ENCODE results near the gene EPS8L1.

- TF ChIP-seq CTCF (IDR thresholded peaks at IDR 0.05; ENCODE audit: poor library complexity, severe bottlenecking) (no peak), EP300 (conservative IDR thresholded peaks at IDR 0.05; ENCODE audit: poor library complexity, severe bottlenecking) (no peak), SMC3 (conservative IDR thresholded peaks at IDR 0.05; ENCODE audit: poor library complexity) (no peak), POLR2AphosphoS5 (IDR thresholded peaks at IDR 0.05) (no peak), EZH2 (IDR thresholded peaks at IDR 0.05; ENCODE audit: borderline replicate concordance, insufficient read depth, low read length, poor library complexity, severe bottlenecking) (no peak), RAD21 (conservative IDR thresholded peaks at IDR 0.05) (no peak)
Observed at GRCh38 chr19:55136399-55137102, 60.9 kb downstream of the EPS8L1 start.
